Diencephalon (tissue), 1 donor: ENCODE measurements around the gene KCNK4. TPM values are rescaled to one million over a fixed set of nuclear protein-coding genes. Genes with fewer than 3 reads are reported as not detected.

Experiments
- small RNA-seq: library from RNA; depleted of rRNA; stranded (forward); fragments of <200 nt; gene quantifications from one replicate; pipeline ENCODE3, GENCODE V24; 2014
- total RNA-seq: library from RNA; depleted of rRNA; stranded (reverse); fragments of >200 nt; gene quantifications from one replicate; pipeline ENCODE4 v1.2.3, GENCODE V29; 2014

Gene KCNK4
- total RNA-seq, result 7.2 TPM

DNA sequence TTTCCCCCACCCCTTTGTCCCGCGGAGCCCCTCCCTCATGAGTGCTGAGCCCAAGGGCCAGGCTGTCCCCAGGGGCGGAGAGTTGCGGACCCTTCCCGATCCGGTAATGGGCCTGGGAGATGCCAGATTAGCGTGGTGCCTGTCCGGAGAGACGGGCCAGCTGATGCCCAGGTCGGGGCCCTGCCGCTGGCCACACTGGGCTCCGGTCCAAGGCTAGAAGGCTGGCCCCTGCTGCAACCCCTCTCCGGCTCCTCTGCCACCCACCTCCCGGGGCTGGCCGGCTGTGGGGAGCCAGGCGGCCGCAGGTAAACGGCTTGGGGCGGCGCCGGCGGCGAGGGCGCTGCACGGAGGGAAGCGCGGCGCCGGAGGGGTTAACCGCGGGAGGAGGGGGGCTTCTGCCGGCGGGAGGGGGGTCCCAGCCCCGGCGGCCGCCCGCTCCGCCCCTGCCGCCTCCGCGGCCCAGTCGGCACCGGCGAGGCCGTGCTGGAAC, at the start of gene KCNK4:
TSS of gene KCNK4 (plus strand) at position 41 of the 490 bp plus-strand sequence. CDS start 1,717 bp downstream, outside the sequence.

DNA sequence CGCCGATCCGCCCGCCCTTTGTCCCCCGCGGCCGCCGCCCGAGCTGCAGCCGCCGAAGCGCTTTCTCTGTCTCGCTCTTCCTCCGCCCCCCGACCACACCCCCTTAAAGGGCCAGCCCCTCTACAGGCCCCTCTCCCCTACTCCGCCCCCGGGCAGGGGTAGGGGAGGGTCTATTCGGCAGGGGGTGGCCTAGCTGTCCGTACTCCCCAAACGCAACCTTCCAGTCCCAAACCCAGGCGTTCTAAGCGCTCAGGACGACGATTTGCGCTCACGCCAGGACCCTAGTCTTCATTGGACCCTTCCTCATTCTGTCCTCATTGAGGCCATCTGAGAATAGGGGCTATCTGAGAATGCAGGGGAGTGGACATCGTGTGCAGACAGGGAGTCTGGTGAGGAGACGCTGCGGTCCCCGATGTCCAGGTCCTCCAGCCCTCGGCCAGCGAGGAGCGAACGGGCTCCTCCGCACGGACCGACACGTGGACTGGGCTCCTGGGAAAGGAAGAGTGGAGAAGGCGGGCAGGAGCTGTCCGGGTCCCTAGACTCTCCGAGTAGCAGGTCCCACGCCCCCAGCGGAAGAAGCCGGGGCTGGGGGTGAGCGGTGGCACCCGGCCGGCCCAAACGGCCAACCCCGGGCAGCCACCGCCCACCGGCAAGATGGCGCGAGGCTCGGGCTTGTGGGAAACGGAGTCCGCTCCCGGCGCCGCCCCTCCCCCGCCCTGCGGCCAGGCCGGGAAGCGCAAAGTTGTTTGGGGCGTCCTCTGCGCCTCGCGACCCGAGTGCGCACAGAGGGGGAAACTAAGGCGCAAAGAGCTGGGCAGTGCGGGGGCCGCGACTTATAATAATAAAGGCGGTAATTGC, 44.0 kb upstream of the KCNK4 start, which contains the start of gene PPP1R14B:
TSS of gene PPP1R14B (minus strand) at position 73 of the 858 bp plus-strand sequence. CDS start 270 bp downstream, outside the sequence.

DNA sequence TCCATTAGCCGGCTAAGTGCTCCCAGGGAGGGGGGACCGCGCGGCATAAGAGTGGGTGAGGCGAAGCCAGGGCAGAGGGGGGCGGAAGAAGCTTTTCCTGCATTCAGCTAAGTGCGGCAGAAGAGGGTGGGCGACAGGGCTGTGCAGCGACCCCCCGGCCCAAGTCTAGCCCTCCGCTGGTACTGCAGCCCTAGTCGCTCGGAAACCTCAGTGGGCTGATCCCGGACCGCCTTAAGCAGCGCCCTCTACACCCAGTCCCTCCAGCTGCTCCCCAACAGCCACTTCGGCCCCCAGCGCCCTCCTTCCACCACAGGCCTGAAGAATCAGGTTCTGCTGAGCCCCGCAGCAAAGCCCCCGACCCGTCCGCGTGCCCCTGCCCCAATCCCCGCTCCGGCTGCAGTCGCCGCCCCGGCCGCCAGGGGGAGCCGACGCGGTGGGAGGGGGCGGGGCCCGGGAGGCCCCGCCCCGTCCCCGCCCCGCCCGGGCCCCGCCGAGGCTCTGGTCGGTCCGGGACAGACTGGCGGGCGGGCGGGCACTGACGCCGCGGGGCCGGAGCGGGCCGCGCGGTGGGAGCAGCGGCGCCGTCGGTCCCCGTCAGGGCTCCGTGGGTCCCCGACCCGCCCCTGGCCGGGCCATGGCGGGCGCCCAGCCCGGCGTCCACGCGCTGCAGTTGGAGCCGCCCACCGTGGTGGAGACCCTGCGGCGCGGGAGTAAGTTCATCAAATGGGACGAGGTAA, 39.9 kb upstream of the KCNK4 start, which contains the start of gene PLCB3:
TSS of gene PLCB3 (plus strand) at position 515 of the 737 bp plus-strand sequence. CDS start at position 635, 120 bp downstream.

DNA sequence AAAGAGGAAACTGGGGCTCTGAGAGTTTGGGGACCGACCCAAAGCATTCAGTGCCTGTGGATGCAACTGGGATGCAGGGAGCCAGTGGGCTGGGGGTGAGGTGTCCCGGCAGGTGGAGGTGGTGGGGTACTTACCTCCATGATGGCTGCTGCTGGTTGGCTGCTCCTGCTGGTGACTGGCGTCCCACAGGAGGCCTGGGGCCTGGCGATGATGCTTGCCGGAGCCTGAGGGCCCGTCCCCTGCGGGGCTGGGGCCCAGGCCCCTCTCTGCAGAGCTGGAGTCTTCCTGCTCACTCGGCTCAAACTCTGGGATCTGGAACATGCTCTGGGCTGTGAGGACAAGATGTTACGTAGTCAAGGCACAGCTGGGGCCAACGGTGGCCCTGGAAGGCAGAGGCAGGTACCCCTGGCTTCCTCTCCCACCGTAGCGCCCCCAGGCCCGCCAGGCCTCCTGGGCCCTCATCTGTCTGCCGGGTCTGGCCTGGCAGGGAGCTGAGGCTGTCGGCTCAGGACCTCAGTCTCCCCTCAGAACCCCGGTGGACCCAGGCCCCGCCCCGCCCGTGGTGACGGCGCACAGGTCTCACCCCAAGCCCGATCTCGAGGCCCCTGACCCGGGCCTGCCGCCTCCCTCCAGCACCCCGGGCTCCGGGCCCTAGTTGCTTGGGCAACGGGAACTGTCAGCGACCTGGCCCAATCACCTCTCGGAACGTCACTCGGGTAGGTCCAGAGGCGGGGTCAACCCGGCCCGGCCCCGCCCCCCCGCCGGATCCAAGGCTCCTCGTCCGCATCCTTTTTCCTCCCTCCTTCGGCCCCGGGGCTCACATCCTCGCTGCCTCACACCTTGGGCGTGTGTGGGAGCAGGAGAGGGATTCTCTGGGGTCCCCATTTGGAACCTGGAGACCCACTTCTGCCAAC, 6.8 kb upstream of the KCNK4 start, which contains the start of gene BAD:
TSS of gene BAD (minus strand) at position 618 of the 914 bp plus-strand sequence. CDS start at position 321, 297 bp downstream.

DNA sequence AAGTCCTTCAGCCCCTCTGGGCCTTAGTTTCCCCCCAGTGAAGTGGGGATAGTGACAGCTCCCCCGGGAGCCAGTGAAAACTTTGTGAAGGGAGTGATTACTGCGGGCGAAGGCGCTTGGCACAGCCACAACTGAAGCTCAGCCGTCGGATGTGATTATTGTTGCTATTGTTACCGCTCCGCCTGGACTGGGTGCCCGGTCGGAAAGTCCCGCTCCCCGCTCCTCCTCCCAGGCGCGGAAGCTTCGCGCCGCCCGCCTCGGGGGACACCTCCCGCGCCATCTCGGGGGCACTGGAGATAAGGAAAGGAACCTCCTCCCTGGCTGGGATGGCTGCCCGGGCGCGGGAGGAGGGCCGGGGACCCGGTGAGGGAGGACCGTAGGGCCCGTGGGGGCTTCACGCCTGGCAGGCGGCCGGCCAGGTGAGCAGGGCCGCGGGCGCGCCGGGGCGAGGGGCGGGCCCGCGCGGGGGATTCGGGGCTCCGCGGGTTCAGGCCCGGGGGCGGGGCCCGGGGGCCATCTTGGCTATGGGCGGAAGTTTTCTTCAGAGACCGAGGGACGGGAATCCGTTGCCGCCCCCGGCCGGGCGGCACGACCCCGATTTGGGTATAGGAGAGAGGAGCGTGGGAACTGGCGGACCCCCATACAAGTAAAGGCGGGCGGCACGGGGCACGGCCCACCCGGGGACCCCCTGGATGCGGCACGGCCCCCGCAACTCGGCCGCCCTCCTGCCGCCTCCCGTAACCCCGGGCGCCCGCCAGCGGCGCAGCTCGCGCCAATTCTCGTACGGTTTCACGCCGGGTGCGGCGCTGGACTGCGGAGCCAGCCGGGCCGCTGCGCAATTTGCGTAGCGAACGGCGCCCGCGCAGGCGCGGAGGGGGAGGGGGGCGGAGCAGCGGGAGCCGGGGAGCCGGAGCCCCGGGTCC, 5.9 kb upstream of the KCNK4 start, which contains the start of gene GPR137:
TSS of gene GPR137 (plus strand) at position 887 of the 923 bp plus-strand sequence. CDS start 677 bp downstream, outside the sequence.

DNA sequence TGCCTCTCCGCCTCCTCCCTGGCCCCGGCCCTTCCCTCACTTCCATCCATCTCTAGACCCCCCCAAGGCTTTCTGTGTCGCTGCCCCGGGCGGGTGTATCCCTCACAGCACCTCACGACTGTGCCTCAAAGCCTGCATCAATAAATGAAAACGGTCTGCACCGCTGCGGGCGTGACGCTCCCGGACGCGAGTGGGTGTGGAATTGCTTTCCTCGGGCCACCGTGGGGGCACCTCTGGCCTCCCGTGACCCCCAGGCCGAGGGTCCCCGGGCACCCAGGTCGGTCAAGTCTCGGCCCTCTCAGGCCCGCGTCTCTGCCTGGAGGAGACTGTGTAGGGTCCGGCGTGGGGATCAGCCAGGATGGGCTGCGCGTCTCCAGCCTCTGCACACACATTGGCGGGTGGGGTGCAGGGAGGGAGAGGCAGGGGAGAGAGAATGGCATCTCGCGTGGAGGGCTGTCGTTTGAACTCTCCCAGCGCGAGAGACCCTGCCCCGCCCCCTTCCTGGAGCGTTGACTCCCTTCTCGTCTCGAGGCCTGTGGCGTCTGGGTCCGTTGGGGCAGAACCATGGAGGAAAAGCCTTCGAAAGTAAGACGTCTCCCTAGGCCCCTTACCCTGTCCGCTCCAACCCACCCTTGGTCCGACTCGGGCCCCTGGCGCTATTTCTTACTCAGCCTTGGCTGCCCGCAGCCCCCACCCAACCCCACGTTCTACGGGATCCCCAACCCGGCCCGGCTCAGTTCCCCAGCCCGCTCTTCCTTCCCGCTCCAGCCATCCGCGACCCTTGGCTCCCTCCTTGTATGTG, 8.9 kb downstream of the KCNK4 start, which contains the start of gene CATSPERZ:
TSS of gene CATSPERZ (plus strand) at position 512 of the 802 bp plus-strand sequence. CDS start at position 565, 53 bp downstream.

DNA sequence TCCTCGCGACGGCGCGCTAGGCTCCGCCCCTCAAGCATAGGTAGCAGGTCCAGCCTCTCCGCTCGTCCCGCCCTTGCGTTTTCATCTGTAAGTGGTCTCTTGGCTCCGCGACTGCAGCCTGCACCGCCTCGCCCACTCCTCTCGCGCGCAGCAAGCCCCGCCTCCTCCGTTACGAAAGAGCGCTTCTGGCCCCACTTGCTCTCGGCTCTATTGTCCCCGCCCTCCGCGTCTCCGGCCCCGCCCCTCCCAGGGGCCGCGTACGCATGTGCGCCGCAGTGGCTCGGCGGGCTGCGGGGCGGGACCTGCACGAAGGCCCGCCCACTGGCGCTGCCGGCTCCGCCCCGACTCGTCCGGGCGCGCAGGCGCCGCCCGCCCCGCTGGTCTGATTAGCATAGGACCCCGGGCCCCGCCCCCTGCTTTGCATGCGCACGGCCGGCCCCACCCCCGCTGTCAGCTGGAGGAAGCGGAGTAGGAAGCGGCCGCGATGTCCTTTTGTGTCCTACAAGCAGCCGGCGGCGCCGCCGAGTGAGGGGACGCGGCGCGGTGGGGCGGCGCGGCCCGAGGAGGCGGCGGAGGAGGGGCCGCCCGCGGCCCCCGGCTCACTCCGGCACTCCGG, 14.1 kb downstream of the KCNK4 start, which contains the start of gene ESRRA:
TSS of gene ESRRA (plus strand) at position 450 of the 616 bp plus-strand sequence. CDS start 1,656 bp downstream, outside the sequence.

DNA sequence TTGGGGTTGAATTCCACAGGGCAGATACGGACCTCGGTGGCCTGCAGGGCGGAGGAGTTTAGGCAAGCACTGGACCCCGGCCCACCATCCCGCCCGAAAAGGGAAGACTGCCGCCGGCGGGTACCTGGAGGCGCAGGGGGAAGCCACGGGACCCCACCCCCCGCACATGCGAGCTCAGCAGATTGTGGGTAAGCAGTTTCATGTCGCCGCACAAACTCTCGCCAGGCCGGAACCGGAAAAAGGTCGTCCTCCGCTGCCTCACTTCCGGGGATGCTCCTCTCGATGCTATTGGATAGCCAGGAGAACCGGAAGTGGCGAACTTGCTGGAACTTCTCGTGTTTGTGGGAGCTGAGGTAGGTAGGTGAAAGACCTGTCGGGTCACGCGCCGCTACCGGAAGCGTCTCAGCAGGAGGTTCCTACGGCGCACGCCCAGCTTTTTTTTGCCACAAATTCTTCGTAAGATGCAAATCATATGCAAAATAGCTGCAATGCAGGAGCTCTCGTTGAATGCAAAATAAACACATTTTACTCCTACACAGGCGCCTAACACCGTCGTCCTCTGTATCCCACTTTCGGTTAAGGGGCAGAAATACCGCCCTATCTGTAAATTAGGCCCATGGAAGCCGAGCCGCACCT, 26.3 kb downstream of the KCNK4 start, which contains the start of gene TRMT112:
TSS of gene TRMT112 (minus strand) at position 235 of the 636 bp plus-strand sequence. CDS start at position 202, 33 bp downstream.

DNA sequence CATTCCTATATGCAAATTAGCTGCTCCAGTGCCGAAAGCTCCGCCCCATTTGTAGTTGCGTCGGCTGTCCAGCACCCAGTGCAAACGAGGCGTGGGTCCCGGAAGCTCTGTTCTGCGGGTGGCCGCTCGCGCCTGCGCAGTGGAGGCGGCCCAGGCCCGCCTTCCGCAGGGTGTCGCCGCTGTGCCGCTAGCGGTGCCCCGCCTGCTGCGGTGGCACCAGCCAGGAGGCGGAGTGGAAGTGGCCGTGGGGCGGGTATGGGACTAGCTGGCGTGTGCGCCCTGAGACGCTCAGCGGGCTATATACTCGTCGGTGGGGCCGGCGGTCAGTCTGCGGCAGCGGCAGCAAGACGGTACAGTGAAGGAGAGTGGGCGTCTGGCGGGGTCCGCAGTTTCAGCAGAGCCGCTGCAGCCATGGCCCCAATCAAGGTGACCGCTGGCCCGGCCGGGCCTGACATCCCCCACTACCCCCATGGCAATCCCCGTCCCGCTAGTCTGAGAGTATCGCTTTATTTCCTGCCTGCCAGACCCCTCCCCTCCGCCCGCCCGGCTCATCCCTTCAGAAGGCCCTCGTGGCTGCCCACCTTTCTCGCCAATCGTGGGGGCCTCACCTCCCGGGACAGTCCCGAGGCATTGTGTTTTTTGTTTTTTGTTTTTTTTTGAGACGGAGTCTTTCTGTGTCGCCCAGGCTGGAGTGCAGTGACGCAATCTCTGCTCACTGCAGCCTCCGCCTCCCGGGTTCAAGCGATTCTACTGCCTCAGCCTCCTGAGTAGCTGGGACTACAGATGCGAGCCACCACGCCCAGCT, 27.1 kb downstream of the KCNK4 start, which contains the start of gene PRDX5:
TSS of gene PRDX5 (plus strand) at position 161 of the 805 bp plus-strand sequence. CDS start at position 256, 95 bp downstream.

DNA sequence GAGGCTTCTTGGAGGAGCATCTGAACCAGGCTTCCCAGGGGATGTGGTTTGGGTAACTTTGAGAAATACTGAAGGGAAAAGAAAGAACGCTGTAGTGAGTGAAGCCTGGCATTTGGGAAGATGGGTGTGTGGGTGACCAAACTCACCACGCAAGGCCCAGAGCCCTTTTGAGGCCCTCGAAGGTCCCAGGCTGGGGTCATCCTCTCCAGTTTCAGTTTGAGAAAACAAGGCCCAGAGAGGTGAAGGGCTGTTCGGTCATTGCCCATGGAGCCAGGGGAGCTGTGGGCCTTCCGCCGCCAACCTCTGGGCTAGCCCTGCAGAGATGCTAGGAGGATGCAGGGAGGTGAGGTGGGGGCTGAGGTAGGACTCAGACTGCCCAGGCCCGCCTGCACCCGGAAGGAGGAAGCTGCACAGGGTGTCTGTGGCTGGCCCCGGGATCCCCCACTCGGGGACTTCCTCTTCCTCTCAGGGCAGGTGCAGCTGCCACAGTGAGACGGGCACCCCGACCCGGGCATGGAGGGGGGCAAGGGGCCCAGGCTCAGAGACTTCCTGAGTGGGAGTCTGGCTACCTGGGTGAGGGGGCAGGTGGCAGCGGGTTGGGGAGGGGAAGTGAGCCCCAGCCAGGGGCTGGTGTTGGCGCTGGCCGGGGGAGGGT, 48.8 kb downstream of the KCNK4 start, which contains the start of gene CCDC88B:
TSS of gene CCDC88B (plus strand) at position 451 of the 655 bp plus-strand sequence. CDS start at position 514, 63 bp downstream.

Small RNA genes within 50 kb of the gene (small RNA-seq; reads per million reads assigned to genes)
- gene MIR7155 (not detected), gene RF00019 (not detected)

Other genes starting within 250 kb of the KCNK4 start
- gene MACROD1, start 125.2 kb upstream of the KCNK4 start, total RNA-seq, result 8.8 TPM
- gene STIP1, start 105.1 kb upstream of the KCNK4 start, total RNA-seq, result 97.6 TPM
- 2.3 TPM for gene FERMT3, start 84.6 kb upstream of the KCNK4 start, total RNA-seq
- 14.1 TPM for gene TRPT1, start 65.1 kb upstream of the KCNK4 start, total RNA-seq
- 14.5 TPM for gene NUDT22, start 65.0 kb upstream of the KCNK4 start, total RNA-seq
- gene DNAJC4, start 60.8 kb upstream of the KCNK4 start, total RNA-seq, result 19.4 TPM
- 50.7 TPM for gene VEGFB, start 56.7 kb upstream of the KCNK4 start, total RNA-seq
- gene FKBP2, start 50.2 kb upstream of the KCNK4 start, total RNA-seq, result 29.8 TPM
- 64.6 TPM for gene PPP1R14B, start 44.4 kb upstream of the KCNK4 start, total RNA-seq
- 7.8 TPM for gene PLCB3, start 39.8 kb upstream of the KCNK4 start, total RNA-seq
- 53.3 TPM for gene BAD, start 6.6 kb upstream of the KCNK4 start, total RNA-seq
- gene GPR137, start 5.5 kb upstream of the KCNK4 start, total RNA-seq, result 13.6 TPM
- gene CATSPERZ, start 9.1 kb downstream of the KCNK4 start, total RNA-seq, result 2.1 TPM
- 10.8 TPM for gene ESRRA, start 14.2 kb downstream of the KCNK4 start, total RNA-seq
- 82.4 TPM for gene TRMT112, start 26.3 kb downstream of the KCNK4 start, total RNA-seq
- 200 TPM for gene PRDX5, start 26.8 kb downstream of the KCNK4 start, total RNA-seq
- 3.2 TPM for gene CCDC88B, start 48.9 kb downstream of the KCNK4 start, total RNA-seq
- gene RPS6KA4, start 67.9 kb downstream of the KCNK4 start, total RNA-seq, result 13.8 TPM